Measurements from ENCODE around the gene UTP18.

The UTP18 gene

DNA sequence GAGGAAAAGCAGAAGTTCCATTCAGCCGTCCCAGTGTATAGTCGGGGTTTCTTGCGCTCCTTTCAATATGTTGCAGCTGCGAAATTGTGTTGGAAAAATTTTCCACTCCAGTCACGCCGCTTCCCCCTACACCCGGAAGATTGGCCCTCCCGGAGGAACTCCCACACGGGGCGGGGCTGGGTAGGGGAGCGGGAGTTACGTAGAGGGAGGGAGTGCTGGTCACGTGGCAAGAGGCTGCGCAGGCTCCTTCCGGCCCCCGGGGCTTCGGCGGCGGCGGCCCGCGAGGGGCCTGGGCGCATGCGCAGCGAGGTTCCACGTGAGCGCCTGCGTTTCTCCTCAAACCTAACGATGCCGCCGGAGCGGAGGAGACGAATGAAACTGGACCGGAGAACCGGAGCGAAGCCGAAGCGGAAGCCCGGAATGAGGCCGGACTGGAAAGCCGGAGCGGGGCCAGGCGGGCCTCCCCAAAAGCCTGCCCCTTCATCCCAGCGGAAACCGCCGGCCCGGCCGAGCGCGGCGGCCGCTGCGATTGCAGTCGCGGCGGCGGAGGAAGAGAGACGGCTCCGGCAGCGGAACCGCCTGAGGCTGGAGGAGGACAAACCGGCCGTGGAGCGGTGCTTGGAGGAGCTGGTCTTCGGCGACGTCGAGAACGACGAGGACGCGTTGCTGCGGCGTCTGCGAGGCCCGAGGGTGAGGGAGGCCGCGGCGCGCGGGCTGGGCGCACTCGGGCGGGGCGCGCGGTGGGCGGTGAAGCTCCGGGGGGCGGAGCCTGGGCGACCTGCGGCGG is at the start of gene UTP18:
UTP18 (plus strand) TSS at position 310 of the 787 bp plus-strand sequence; CDS start at position 349, 39 bp downstream.
- peak within 1 kb of the TSS; percentile 90 for H3K9ac ChIP-seq (ENCODE audit: low read length)
- peaks cover 76% of the 10 kb centered on the region for H3K79me2 ChIP-seq (ENCODE audit: insufficient read depth, low read length)
- H3K9me3 ChIP-seq (ENCODE audit: low read length), result no peaks in the 10 kb centered on the region
- TF ChIP-seq, protein P1, sequence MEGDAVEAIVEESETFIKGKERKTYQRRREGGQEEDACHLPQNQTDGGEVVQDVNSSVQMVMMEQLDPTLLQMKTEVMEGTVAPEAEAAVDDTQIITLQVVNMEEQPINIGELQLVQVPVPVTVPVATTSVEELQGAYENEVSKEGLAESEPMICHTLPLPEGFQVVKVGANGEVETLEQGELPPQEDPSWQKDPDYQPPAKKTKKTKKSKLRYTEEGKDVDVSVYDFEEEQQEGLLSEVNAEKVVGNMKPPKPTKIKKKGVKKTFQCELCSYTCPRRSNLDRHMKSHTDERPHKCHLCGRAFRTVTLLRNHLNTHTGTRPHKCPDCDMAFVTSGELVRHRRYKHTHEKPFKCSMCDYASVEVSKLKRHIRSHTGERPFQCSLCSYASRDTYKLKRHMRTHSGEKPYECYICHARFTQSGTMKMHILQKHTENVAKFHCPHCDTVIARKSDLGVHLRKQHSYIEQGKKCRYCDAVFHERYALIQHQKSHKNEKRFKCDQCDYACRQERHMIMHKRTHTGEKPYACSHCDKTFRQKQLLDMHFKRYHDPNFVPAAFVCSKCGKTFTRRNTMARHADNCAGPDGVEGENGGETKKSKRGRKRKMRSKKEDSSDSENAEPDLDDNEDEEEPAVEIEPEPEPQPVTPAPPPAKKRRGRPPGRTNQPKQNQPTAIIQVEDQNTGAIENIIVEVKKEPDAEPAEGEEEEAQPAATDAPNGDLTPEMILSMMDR (IDR thresholded peaks at IDR 0.05; ENCODE audit: low read length), result no peak
- TF ChIP-seq EZH2 (IDR thresholded peaks at IDR 0.05; ENCODE audit: borderline replicate concordance, low read length), result no peak
- peaks cover 50% of the 10 kb centered on the region for H3K4me1 ChIP-seq (ENCODE audit: insufficient read depth, low read length, severe bottlenecking)
- H4K20me1 ChIP-seq (ENCODE audit: insufficient read depth, low read length), result no peaks in the 10 kb centered on the region
- no peaks in the 10 kb centered on the region for H3K27me3 ChIP-seq (ENCODE audit: insufficient read depth, low read length)
- peak within 1 kb of the TSS; percentile 77 for H3K4me3 ChIP-seq (ENCODE audit: low read depth, low read length, poor library complexity, severe bottlenecking)
- peak within 1 kb of the TSS; percentile 91 for H3K4me2 ChIP-seq (ENCODE audit: low read length)
- H2AFZ ChIP-seq (ENCODE audit: low read length), result no peak within 1 kb of the TSS
- peak within 1 kb of the TSS; percentile 73 for H3K27ac ChIP-seq (ENCODE audit: low read depth, low read length, poor library complexity, severe bottlenecking)
- peaks cover 44% of the 10 kb centered on the region for H3K36me3 ChIP-seq (ENCODE audit: insufficient read depth, low read length)
- H3F3A ChIP-seq (ENCODE audit: insufficient read depth, low read length), result no peaks in the 10 kb centered on the region
- H3K9me2 ChIP-seq (ENCODE audit: low read depth, low read length), result no peaks in the 10 kb centered on the region

DNA sequence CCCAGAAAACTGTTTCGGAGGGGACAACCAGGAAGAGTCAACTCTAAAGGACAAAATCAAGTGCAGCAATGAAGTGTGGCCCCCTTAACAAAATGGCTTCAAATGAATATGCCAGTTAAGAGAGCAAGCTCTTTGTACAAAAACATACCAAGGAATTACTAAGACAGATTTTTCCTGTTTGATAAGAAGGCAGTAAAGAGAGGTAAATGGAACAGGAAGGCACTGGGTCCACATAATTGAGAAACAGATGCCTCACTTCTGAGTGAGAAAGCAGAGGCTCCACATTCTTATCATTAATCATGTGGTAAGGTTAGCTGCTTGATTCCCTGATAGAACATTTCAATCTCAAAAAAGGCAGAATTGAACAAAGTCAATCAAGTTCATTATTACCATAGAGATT is 45.4 kb upstream of the UTP18 start:
- Histone ChIP-seq H3K4me2 (ENCODE audit: low read length) (no peak overlapping the region), H3F3A (ENCODE audit: insufficient read depth, low read length) (no peaks in the 10 kb centered on the region), H3K36me3 (ENCODE audit: insufficient read depth, low read length) (peaks cover 69% of the 10 kb centered on the region), H3K4me1 (ENCODE audit: insufficient read depth, low read length, severe bottlenecking) (no peaks in the 10 kb centered on the region), H3K27me3 (ENCODE audit: insufficient read depth, low read length) (no peaks in the 10 kb centered on the region), H3K9me2 (ENCODE audit: low read depth, low read length) (no peaks in the 10 kb centered on the region), H3K9me3 (ENCODE audit: low read length) (no peaks in the 10 kb centered on the region), H3K27ac (ENCODE audit: low read depth, low read length, poor library complexity, severe bottlenecking) (no peak overlapping the region), H3K4me3 (ENCODE audit: low read depth, low read length, poor library complexity, severe bottlenecking) (no peak overlapping the region), H3K79me2 (ENCODE audit: insufficient read depth, low read length) (no peaks in the 10 kb centered on the region), H4K20me1 (ENCODE audit: insufficient read depth, low read length) (no peaks in the 10 kb centered on the region), H3K9ac (ENCODE audit: low read length) (no peak overlapping the region), H2AFZ (ENCODE audit: low read length) (no peak overlapping the region)
- no peak for TF ChIP-seq EZH2 (IDR thresholded peaks at IDR 0.05; ENCODE audit: borderline replicate concordance, low read length)
- TF ChIP-seq, protein P1 (IDR thresholded peaks at IDR 0.05; ENCODE audit: low read length), result no peak

DNA sequence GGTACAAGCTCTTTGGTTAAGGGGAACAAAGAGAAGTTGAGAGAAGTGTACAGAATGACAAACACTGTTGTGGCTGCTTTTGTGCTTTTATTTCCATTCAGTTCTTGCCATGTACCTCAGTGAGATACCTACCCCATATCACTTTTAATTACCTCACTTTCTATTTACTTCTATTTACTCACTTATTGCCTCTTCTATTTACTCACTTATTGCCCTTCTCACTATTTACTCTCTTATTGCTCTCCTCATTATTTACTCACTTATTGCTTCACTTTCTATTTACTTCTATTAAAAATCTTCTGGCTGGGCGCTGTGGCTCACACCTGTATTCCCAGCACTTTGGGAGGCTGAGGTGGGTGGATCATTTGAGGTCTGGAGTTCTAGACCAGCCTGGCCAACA is 42.4 kb upstream of the UTP18 start:
- Histone ChIP-seq H3K4me3 (ENCODE audit: low read depth, low read length, poor library complexity, severe bottlenecking) (no peak overlapping the region), H3K36me3 (ENCODE audit: insufficient read depth, low read length) (peaks cover 80% of the 10 kb centered on the region)

More for the DNA sequence above, 42.4 kb upstream of the UTP18 start:
- no peak overlapping the region for H3K4me2 ChIP-seq (ENCODE audit: low read length)
- H3K27ac ChIP-seq (ENCODE audit: low read depth, low read length, poor library complexity, severe bottlenecking), result no peak overlapping the region
- H2AFZ ChIP-seq (ENCODE audit: low read length), result no peak overlapping the region
- no peaks in the 10 kb centered on the region for H3K4me1 ChIP-seq (ENCODE audit: insufficient read depth, low read length, severe bottlenecking)
- no peaks in the 10 kb centered on the region for H3K9me2 ChIP-seq (ENCODE audit: low read depth, low read length)
- no peaks in the 10 kb centered on the region for H3K79me2 ChIP-seq (ENCODE audit: insufficient read depth, low read length)
- no peaks in the 10 kb centered on the region for H3F3A ChIP-seq (ENCODE audit: insufficient read depth, low read length)
- no peaks in the 10 kb centered on the region for H3K9me3 ChIP-seq (ENCODE audit: low read length)
- H3K9ac ChIP-seq (ENCODE audit: low read length), result no peak overlapping the region
- TF ChIP-seq, protein P1 (IDR thresholded peaks at IDR 0.05; ENCODE audit: low read length), result no peak
- no peak for TF ChIP-seq EZH2 (IDR thresholded peaks at IDR 0.05; ENCODE audit: borderline replicate concordance, low read length)
- H4K20me1 ChIP-seq (ENCODE audit: insufficient read depth, low read length), result no peaks in the 10 kb centered on the region
- H3K27me3 ChIP-seq (ENCODE audit: insufficient read depth, low read length), result no peaks in the 10 kb centered on the region
